GM18951 (cell line): Measurements from ENCODE around the gene OTUD3.
"Not testable (repeated sequence)": the region's sequence is repeated elsewhere in the genome, so short reads cannot be mapped to it uniquely, and the experiment has no call there.

Experiments used
- POLR2A ChIP-seq: IDR thresholded peaks from 4 replicates; pipeline ENCODE4 v1.6.1; 2011; ENCODE audit warnings: mild to moderate bottlenecking; ENCODE audit not compliant: insufficient read length, insufficient read depth; ENCODE audit errors: extremely low read depth
- in situ Hi-C: fragments of 300-500 bp; cut with MboI; formaldehyde crosslinking; loops from one replicate; pipeline ENCODE4 v1.12.0; 2022; ENCODE audit warnings: low sequenced_read_pairs, mixed read lengths, inconsistent platforms; ENCODE audit not compliant: unreplicated experiment

OTUD3 gene

DNA sequence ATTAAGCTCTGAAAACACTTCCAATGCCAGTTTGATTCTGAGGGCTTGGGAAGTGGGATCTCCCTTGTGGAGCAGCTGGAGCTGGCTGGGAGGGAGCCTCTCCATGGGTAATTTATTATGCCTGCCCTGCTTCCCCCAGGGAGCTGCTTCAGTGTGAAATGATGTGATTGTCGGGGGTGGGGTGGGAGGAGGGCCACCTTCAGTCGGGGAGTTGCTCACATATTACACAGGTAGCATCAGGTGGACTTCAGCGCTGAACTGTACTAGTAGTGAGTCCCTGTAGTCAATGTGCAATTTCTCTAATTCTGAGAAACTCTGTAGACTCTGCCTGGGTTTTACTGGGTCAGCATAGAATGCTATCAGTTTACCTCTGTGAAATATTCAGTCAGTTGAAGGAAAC lies 28.5 kb downstream of the OTUD3 start:
- TF ChIP-seq POLR2A: no peak
- in situ Hi-C loops: loop anchor here (25.0 kb wide), 1 partner anchor 252 kb away; no protein-coding TSS in a partner anchor

DNA sequence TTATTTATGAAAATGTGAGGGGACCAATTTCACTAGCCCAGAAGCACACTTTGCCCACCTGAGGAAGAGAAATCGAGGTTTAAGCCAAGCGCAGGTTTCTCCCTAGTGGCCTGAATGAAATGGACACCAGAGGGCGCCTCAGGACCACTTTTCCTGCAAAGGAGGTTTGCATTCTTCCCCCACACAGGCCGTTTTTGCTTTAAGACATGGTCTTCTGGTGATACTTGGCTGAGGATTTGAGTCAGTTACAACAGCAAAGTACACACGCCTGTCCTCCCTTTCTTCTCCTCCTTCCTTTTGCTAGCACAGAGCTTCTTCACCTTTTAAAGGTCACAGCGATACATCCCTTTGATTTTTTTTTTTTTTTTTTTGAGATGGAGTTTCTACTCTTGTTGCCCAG lies 35.9 kb downstream of the OTUD3 start:
- in situ Hi-C loops: loop anchor here (25.0 kb wide), 1 partner anchor 244 kb away; no protein-coding TSS in a partner anchor
- no peak for TF ChIP-seq POLR2A

DNA sequence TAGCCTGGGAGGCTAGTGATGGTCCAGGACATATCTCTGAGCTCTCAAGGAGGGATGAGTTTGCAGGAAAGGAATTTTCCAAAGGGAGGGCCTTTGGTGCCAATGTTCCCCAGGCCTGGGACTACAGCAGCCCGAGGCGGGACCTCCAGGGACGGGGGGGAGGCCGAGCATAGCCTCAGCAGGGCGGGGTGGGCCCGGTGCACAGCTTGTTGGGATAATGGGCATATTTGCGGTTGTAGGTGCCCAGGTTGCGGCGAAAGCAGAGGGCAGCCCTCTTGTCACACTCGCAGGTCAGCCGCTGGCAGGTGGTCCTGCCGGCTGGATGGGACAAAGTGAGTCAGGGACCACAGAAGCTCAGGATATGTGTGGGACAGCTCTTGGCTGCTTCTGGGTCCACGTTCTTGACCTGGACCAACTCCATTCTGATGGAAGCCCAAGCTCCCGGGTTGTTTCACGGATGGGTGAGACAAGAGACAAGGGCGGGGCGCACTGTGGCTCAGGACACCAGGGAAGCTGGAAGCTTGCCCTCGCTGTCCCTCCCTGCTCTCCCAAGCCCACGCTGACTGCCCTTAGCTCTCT lies 38.0 kb downstream of the OTUD3 start:
- in situ Hi-C loops: loop anchor here (25.0 kb wide), 1 partner anchor 242 kb away; no protein-coding TSS in a partner anchor
- no peak for TF ChIP-seq POLR2A

DNA sequence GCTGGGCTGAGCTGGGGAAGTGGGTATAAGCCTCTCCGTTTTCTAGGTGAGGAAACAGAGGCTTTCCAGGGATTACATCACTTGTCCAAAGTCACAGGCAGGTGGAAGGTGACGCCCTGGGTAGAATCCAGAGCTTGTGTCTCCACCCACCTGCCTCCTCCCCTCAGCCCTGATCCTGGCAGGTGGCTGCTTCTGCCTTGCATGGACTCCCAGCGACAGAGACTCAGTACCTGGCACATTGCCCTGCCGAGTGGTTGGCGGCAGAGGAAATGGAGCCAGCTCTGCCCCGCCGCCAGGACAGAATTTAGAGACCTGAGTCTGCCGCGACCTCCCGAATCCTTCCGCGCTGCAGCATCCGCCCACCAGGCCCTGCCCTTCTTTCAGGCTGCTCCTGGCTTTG lies 39.1 kb downstream of the OTUD3 start:
- in situ Hi-C loops: loop anchor here (25.0 kb wide), 1 partner anchor 241 kb away; no protein-coding TSS in a partner anchor
- TF ChIP-seq POLR2A: no peak

DNA sequence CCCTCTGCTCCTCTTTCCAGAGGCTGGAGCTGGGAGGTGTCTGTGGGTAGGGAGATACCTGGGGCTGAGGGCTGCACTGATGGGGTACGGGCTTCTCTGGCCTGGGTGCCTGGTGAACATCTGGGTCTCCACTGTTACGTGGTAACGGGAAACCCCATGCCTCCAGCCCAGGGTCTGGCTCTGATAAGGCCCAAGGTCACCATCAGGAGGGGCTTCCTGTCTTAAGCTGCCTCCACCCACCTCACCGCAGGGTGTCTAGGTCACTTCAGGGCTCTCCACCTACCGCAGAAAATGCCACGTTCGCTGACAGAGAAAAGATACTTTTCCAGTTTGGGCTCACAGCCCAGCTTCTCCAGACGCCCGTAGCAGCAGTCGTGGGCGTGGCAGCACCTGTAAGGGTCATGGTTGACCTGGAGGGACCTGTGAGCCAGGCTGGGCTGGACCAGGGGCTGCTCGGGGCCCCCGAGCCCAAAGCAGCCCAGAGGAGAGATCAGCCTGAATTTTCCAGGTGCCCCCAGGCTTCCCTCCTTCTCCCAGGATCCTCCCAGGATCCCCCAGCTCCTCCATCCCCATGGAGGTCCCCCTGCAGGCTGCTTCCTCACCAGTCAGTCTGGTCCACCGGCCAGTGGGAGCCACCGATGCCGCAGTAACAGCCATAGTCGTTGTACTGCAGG lies 40.0 kb downstream of the OTUD3 start:
- in situ Hi-C loops: loop anchor here (25.0 kb wide), 1 partner anchor 240 kb away; no protein-coding TSS in a partner anchor

DNA sequence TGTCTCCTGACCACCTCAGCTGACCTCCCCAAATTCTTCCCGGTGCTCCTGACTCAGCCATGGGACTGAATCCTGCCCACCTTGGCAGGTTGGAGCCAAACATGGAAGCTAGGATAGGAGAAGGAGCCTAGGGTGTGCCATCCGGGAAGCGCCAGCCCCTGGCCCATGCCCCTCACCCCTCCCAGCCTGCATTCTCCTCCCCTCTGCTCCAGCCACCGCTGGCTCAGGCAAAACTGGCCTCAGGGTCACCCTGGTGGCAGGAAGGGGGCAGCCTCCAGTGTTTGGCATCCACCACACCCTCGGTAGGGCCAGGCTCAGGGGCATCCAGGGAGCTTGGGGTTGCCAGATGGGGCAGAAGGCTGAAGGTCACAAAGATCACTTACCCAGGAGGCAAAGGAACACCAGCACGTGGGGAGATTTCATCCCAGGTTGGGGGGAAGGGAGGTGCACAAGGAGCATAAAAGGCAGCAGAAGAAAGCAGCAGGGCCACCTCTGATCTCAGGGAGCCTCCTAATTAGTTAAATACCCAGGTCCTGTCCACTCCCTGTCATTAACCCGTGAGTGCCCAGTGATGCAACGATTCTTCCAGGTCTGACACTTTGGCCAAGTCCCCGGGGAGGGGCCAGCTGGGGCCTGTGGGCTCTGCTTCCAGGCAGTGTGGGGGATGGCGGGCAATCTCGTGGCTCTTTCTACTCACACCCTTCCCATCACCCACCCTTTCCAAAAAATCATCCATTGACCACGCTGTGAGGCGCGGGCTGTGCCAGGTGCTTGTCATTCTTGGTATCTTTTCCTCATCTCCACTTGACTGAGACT lies 41.1 kb downstream of the OTUD3 start, which contains the start of gene PLA2G2E:
Gene PLA2G2E, minus strand, starts transcription at position 481 of the 816 bp plus-strand sequence. Its CDS starts 58 bp downstream, at position 423.
- no peak for TF ChIP-seq POLR2A
- in situ Hi-C loops: loop anchor here (25.0 kb wide), 1 partner anchor 239 kb away; no protein-coding TSS in a partner anchor

More for the DNA sequence above, 40.0 kb downstream of the OTUD3 start:
- TF ChIP-seq POLR2A: no peak

DNA sequence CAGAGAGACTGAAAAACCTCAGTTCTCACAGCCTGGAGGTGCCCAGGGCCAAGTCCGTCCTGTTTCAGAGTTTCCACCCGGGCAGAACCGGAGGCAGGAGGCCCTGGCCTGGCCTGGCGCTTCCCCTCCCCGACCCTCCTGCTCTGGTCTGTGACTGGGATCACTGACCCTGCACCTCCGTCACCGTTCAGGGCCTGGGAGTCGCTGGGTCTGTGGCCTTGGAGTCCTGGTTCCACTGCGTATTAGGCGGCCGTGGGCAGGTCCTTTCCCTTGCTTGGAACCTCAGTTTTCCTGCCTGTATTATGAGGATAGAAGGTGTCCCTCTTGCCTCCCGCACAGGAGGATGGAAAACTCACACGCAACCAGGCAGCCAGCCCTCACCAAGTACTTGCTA lies 41.8 kb downstream of the OTUD3 start:
- in situ Hi-C loops: loop anchor here (25.0 kb wide), 1 partner anchor 238 kb away; no protein-coding TSS in a partner anchor

DNA sequence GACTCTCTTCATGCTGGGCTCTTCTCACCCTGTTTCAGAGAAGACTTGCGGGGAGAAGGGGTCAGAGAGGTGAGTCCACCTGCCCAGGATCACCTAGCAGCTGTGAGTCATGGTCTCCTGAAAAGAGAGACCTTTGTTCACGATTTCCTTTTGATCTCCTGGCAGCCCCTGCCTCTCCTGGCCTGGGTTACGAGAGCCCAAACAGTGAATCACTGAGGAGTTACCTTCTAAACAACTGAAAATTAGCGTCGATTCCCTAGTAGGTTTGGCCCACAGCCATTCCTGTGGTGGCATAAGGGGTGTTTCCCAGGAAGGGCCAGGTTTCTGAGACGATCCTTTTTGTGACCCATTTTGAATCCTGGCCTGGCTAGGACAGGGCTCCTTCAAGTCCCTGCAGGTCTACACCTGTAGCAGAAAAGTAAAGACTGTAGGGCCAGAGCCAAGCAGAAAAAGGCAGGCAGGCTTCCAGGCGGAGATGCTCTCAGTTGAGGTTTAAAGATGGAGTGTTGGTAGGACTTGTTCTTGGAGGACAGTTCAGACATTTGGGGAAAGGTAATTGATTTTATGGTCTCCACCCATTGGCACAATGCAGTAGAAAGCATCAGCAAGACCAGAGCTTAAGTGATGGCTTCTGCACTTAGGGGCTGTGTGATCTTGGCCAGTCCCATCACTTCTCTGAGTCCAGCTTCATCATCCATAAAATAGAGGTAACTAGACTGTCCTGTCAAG lies 43.3 kb downstream of the OTUD3 start:
- no peak for TF ChIP-seq POLR2A
- in situ Hi-C loops: no loop called here

More for the DNA sequence above, 41.8 kb downstream of the OTUD3 start:
- TF ChIP-seq POLR2A: no peak

DNA sequence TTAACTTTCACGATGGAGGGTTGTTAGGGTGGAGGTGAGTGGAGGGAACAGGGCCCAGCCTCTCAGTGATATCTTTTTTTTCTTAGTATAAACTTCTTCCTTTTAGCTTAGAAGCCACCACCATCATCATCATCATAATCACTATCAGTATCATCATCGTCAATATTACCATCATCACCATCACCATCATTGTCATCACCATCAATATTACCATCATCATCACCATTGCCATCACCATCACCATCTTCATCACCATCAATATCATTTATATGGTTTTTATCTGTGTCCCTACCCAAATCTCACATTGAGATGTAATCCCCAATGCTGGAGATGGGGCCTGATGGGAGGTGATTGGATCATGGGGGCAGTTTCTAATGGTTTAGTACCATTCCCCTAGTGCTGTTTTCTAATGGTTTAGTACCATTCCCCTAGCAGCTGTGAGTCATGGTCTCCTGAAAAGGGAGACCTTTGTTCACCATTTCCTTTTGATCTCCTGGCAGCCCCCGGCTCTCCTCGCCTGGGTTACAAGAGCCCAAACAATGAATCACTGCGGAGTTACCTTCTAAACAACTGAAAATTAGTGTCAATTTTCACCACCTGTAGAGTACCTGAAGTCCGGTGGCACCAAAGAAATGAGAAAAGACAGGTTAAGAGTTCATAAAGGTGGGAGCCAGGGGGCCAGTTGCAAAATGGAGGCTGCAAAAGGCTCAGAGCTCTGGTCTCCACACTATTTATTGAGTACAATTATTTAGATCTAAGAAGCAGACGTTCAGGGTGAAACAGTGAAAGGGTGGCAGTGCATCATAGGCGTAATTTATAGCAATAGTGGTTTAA lies 44.3 kb downstream of the OTUD3 start:
- in situ Hi-C loops: no loop called here
- TF ChIP-seq POLR2A: no peak

DNA sequence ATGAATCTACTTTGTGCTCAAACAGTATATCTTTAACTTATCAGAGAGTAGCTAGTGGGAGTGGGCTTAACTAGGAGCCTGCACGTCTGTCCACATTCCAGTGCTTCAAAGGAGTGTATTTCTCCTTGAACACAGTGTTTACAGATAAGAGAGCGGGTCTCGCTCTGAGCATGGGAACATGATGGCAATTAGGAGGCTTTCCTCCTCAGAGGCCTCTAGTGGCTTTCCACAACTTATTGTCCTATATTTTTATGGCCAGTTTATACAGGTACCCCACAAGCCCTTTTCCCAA lies 44.9 kb downstream of the OTUD3 start:
- in situ Hi-C loops: not testable (repeated sequence)

DNA sequence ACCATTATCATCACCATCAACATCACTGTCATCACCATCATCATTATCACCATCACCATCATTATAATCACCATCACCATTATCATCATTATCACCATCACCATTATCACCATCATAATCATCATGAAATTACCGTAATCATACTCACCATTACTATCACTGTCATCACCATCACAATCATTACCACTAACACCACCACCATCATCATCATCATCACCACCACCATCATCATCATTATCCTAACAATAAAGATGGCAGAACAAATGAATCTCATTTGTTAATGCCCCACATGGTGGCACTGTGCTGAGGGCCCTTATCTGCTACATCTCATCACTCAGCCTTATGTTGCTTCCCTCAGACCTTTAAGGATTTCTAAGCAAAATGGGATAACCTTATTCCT lies 50.7 kb downstream of the OTUD3 start:
- no peak for TF ChIP-seq POLR2A
- in situ Hi-C loops: no loop called here

DNA sequence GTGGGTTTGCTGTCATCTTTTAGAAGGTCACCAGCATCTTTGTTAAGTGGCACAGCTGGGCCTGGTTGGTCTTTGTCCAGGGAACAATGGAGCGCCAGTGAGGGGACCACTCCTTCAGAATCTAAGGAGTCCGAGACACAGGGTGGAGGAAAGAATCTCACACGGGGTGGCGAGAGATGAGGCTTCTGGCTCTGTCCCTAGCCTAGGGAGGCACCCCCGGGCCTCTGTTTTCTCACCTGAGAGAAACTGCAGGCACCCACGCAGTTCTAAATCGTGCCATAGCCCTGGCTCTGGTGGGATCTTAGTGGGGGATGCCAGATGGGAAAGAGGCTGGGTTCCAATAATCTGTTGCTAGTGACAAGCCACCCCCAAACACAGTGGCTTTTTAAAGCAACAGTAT lies 52.1 kb downstream of the OTUD3 start:
- in situ Hi-C loops: no loop called here
- no peak for TF ChIP-seq POLR2A
